ENCODE results near the gene ATP2B2.

- TF ChIP-seq POLR2AphosphoS5 (IDR thresholded peaks at IDR 0.05; ENCODE audit: low read length) (no peak), HDAC2 (IDR thresholded peaks at IDR 0.05) (no peak)
Observed at GRCh38 chr3:10531031-10531430, 25.6 kb upstream of the ATP2B2 start.
